Suprapubic skin (tissue), 4 donors: ENCODE measurements around the gene CDH13. TPM values are rescaled to one million over a fixed set of nuclear protein-coding genes. Genes with fewer than 3 reads are reported as not detected.
A peak's percentile ranks its signal among the peaks of the same experiment; 100 is the strongest.

Experiments used
- DNase-seq, 2 donors: peaks; one replicate each; pipeline ENCODE4 v3.0.0-alpha.2; 2019; ENCODE audit warnings: low spot score in 2 of 2
- H3K27ac ChIP-seq: fragments of 200-600 bp; sonication (generic); one replicate; pipeline ENCODE4 v1.5.1; 2019
- H3K27me3 ChIP-seq: fragments of 200-600 bp; sonication (generic); one replicate; pipeline ENCODE4 v1.5.1; 2019
- H3K36me3 ChIP-seq: fragments of 200-600 bp; sonication (generic); one replicate; pipeline ENCODE4 v1.5.1; 2019
- H3K4me1 ChIP-seq: fragments of 200-600 bp; sonication (generic); one replicate; pipeline ENCODE4 v1.5.1; 2019
- H3K4me3 ChIP-seq: fragments of 200-600 bp; sonication (generic); one replicate; pipeline ENCODE4 v1.5.1; 2019; ENCODE audit warnings: mild to moderate bottlenecking
- H3K9me3 ChIP-seq: fragments of 200-600 bp; sonication (generic); one replicate; pipeline ENCODE4 v1.5.1; 2019
- CTCF ChIP-seq, 2 donors: fragments of 200-600 bp in 1 of 2; fragments of 450-650 bp in 1 of 2; sonication (generic) in 1 of 2; IDR thresholded peaks; one replicate each; pipeline ENCODE4 v1.5.1; 2016 to 2019; ENCODE audit warnings: antibody characterized with exemption in 2 of 2, mild to moderate bottlenecking in 1 of 2, moderate library complexity in 1 of 2
- EP300 ChIP-seq: sonication (generic); formaldehyde crosslinking; IDR thresholded peaks from one replicate; pipeline ENCODE4 v1.6.1; 2017; ENCODE audit warnings: antibody characterized with exemption
- POLR2A ChIP-seq, 2 donors: fragments of 450-650 bp; IDR thresholded peaks; one replicate each; pipeline ENCODE4 v1.6.1; 2017; ENCODE audit warnings: antibody characterized with exemption in 2 of 2, mild to moderate bottlenecking in 2 of 2, moderate library complexity in 2 of 2
- POLR2AphosphoS5 ChIP-seq, 3 donors: sonication (generic); formaldehyde crosslinking; IDR thresholded peaks; one replicate each; pipeline ENCODE4 v1.6.1; 2017; ENCODE audit warnings: antibody characterized with exemption in 3 of 3
- WGBS: methylation state at CpG from one replicate; pipeline ENCODE4 v1.1.5; 2018; 5-methylcytosine and 5-hydroxymethylcytosine counted together
- total RNA-seq, 4 donors: library from RNA; depleted of rRNA; stranded (reverse); fragments of >200 nt; gene quantifications; one replicate each; pipeline ENCODE4 v1.1.0, GENCODE V29; 2016

Gene CDH13
- total RNA-seq, 4 donors from 2014 or later = 90.4 to 176 (median 139) TPM

DNA sequence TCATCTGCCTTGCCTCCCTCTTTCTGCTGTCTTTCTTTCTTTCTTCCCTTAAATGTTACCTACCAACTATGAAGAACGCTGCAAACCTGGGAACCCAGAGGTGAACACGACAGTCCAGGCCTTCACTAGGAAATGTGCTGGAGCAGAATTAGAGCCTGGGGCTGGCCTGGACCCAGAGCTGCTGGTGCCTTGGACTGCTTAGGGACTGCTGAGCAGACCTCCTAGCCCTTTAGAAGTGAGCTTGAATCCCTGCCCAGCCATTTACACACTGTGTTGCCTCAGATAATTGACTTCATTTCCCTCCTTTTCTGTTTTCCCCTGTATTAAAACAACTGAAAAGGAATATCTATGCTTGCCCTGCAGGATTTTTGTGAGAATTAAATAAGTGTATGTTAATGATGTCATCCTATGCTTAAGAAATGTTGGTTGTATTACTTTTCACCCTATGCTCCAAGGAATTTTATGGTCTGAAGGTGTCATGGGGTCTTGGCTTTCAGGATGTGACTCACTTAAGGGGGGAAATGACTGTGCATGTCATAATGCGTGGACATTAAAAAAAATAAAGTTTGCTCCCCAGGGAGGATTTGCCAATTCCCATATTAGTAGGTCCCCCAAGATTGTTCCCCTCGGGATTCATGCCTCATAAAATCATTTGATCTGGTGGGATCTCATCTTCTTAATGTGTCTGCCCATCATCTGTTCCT lies 11.5 kb downstream of the CDH13 start:
- H3K4me3 ChIP-seq = no peak overlapping the region
- TF ChIP-seq POLR2A (IDR thresholded peaks at IDR 0.05) = no peak
- TF ChIP-seq EP300 = no peak
- no peak for TF ChIP-seq POLR2AphosphoS5 (IDR thresholded peaks at IDR 0.05)
- no peak for TF ChIP-seq CTCF (IDR thresholded peaks at IDR 0.05)
- no peak overlapping the region for H3K27ac ChIP-seq
- 70% methylated on average over 4 of the region's 4 CpGs for WGBS
- H3K4me1 ChIP-seq = peaks cover 35% of the 10 kb centered on the region
- no peaks in the 10 kb centered on the region for H3K9me3 ChIP-seq
- DNase-seq = no peak
- H3K36me3 ChIP-seq = no peaks in the 10 kb centered on the region
- H3K27me3 ChIP-seq = no peaks in the 10 kb centered on the region

DNA sequence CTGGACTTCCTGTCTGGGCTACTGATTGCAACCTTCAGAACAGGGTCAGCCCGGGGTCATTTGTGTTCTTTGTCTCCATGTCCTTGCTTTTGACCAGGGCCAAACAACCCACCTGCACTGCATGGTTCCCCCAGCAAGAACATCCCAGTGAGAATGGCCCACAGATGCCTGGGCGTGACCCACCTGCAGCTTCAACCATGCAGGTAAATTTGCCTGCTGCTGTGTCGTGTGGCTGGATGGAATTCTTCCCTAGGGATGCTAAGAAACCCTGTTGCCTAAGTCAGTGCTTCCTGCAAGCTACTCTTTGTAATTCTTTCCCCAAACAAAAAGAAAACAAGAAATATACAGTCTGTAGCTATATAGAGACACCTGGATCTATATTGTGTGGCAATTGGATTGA lies 12.5 kb downstream of the CDH13 start:
- H3K27ac ChIP-seq = no peak overlapping the region
- H3K27me3 ChIP-seq = no peaks in the 10 kb centered on the region
- no peak for DNase-seq
- no peak for TF ChIP-seq EP300
- TF ChIP-seq POLR2A (IDR thresholded peaks at IDR 0.05) = no peak
- TF ChIP-seq CTCF (IDR thresholded peaks at IDR 0.05) = no peak
- no peak for TF ChIP-seq POLR2AphosphoS5 (IDR thresholded peaks at IDR 0.05)
- H3K9me3 ChIP-seq = no peaks in the 10 kb centered on the region
- H3K4me1 ChIP-seq = peaks cover 29% of the 10 kb centered on the region
- WGBS = 81% methylated on average over 3 of the region's 3 CpGs
- no peak overlapping the region for H3K4me3 ChIP-seq
- no peaks in the 10 kb centered on the region for H3K36me3 ChIP-seq

GRCh38 chr16:82639666-82640336 lies 13.0 kb downstream of the CDH13 start:
- Histone ChIP-seq H3K36me3 (no peaks in the 10 kb centered on the region), H3K4me3 (no peak overlapping the region), H3K27ac (no peak overlapping the region), H3K9me3 (no peaks in the 10 kb centered on the region), H3K27me3 (no peaks in the 10 kb centered on the region), H3K4me1 (peaks cover 24% of the 10 kb centered on the region)
- peak in 1 of 2 donors; percentile 83 for DNase-seq
- 48% methylated on average over 9 of the region's 9 CpGs for WGBS
- no peak for TF ChIP-seq EP300
- peak; percentile 28 to 65 for TF ChIP-seq CTCF (IDR thresholded peaks at IDR 0.05)

GRCh38 chr16:82641336-82641984 lies 14.7 kb downstream of the CDH13 start:
- TF ChIP-seq CTCF (IDR thresholded peaks at IDR 0.05) = peak in 1 of 2 donors; percentile 9
- TF ChIP-seq POLR2A (IDR thresholded peaks at IDR 0.05) = no peak
- Histone ChIP-seq H3K4me1 (peaks cover 10% of the 10 kb centered on the region), H3K9me3 (no peaks in the 10 kb centered on the region), H3K36me3 (no peaks in the 10 kb centered on the region), H3K4me3 (no peak overlapping the region), H3K27me3 (no peaks in the 10 kb centered on the region), H3K27ac (no peak overlapping the region)
- no peak for DNase-seq
- WGBS = 87% methylated on average over 6 of the region's 6 CpGs

DNA sequence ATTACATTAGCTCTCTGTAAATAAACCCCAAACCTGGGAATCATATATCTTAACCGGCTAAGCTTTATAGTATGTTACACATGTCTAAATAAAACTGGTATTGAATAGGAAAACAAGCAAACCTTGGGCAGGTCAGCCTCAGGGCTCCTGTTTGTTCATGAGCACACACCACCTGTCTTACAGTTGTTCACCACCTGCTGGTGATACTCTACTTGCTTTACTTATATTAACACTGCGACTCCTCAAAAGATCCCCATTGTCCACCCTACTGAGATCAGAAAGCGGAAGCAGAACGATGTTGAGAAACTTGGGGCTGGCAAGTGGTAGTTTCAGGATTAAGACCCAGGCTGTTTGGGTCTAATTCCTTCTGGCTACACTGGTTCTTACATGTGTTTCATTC lies 16.4 kb downstream of the CDH13 start:
- Histone ChIP-seq H3K36me3 (no peaks in the 10 kb centered on the region), H3K9me3 (no peaks in the 10 kb centered on the region)
- TF ChIP-seq EP300 = no peak

More for the DNA sequence above, 16.4 kb downstream of the CDH13 start:
- no peak overlapping the region for H3K4me3 ChIP-seq
- H3K27ac ChIP-seq = no peak overlapping the region
- H3K27me3 ChIP-seq = no peaks in the 10 kb centered on the region
- WGBS = 88% methylated on average over 4 of the region's 4 CpGs
- no peak for DNase-seq
- H3K4me1 ChIP-seq = peaks cover 3% of the 10 kb centered on the region
